A673 (cell line): ENCODE data around the gene CRTAP. TPM values are rescaled to one million over a fixed set of nuclear protein-coding genes. Genes with fewer than 3 reads are reported as not detected.

ENCODE experiments used
- BruUV-seq: library from RNA; stranded (reverse); fragments of 400-500 nt; replicated peaks from 2 replicates; lab custom pipeline; 2021; lab: Mats Ljungman, UMichigan
- CTCF ChIA-PET: fragments of 300-600 bp; sonication (Branson Sonifier 250); formaldehyde crosslinking; loops from one replicate; lab custom pipeline; 2022; ENCODE audit warnings: antibody characterized with exemption; lab: Charles Lee
- POLR2A ChIA-PET: fragments of 300-600 bp; sonication (Branson Sonifier 250); formaldehyde crosslinking; loops from one replicate; lab custom pipeline; 2022; ENCODE audit warnings: antibody characterized with exemption; ENCODE audit not compliant: low non-redundant PET; lab: Charles Lee
- DNase-seq: peaks from one replicate; pipeline ENCODE4 v3.0.0-alpha.2; 2015; ENCODE audit warnings: low spot score
- H3K27ac ChIP-seq: fragments of 200-600 bp; sonication (generic); 2 replicates; pipeline ENCODE4 v1.5.1; 2016; ENCODE audit warnings: mixed run types, low read depth, mild to moderate bottlenecking, mixed read lengths, antibody characterized with exemption, low read length; ENCODE audit not compliant: poor library complexity, severe bottlenecking
- H3K27me3 ChIP-seq: fragments of 200-600 bp; sonication (generic); replicated peaks from 2 replicates; pipeline ENCODE4 v1.6.1; 2017; ENCODE audit warnings: mixed run types, low read depth, mild to moderate bottlenecking, mixed read lengths, antibody characterized with exemption, low read length; ENCODE audit not compliant: insufficient read depth, poor library complexity
- H3K36me3 ChIP-seq: fragments of 200-600 bp; sonication (generic); 2 replicates; pipeline ENCODE4 v1.6.1; 2016; ENCODE audit warnings: mixed run types, mild to moderate bottlenecking, mixed read lengths, antibody characterized with exemption, low read length; ENCODE audit not compliant: insufficient read depth, poor library complexity, severe bottlenecking
- H3K4me1 ChIP-seq: fragments of 200-600 bp; sonication (generic); 2 replicates; pipeline ENCODE4 v1.6.1; 2017; ENCODE audit warnings: mixed run types, mild to moderate bottlenecking, mixed read lengths, antibody characterized with exemption, low read length; ENCODE audit not compliant: insufficient read depth, poor library complexity, severe bottlenecking
- H3K4me3 ChIP-seq: fragments of 200-600 bp; sonication (generic); 2 replicates; pipeline ENCODE4 v1.5.1; 2016; ENCODE audit warnings: low read depth, mixed run types, mild to moderate bottlenecking, mixed read lengths, low read length; ENCODE audit not compliant: poor library complexity, severe bottlenecking
- H3K9me3 ChIP-seq: fragments of 200-600 bp; sonication (generic); 2 replicates; pipeline ENCODE4 v1.6.1; 2016; ENCODE audit warnings: mixed run types, low read depth, mild to moderate bottlenecking, mixed read lengths, antibody characterized with exemption, low read length; ENCODE audit not compliant: poor library complexity, severe bottlenecking
- EZH2 ChIP-seq: fragments of 200-600 bp; sonication (generic); IDR thresholded peaks from 2 replicates; pipeline ENCODE4 v1.6.1; 2017; ENCODE audit warnings: borderline replicate concordance, low read depth, mild to moderate bottlenecking, mixed read lengths, antibody characterized with exemption, low read length; ENCODE audit not compliant: poor library complexity, severe bottlenecking
- intact Hi-C: fragments of 100-400 bp; cut with micrococcal nuclease; formaldehyde crosslinking; loops from one replicate; pipeline ENCODE4 v1.10.0; 2022; ENCODE audit not compliant: unreplicated experiment
- total RNA-seq: library from RNA; stranded (reverse); gene quantifications from 2 replicates; pipeline ENCODE4 v1.2.3, GENCODE V29; 2021
- TF ChIP-seq, protein P1 (sequence below): fragments of 300-800, 200-600 bp; sonication (generic); conservative IDR thresholded peaks from 2 replicates; pipeline ENCODE4 v1.5.1; 2017; ENCODE audit warnings: low read depth, mild to moderate bottlenecking, antibody characterized with exemption, low read length, moderate library complexity, mixed read lengths

Gene CRTAP
- total RNA-seq, 1 experiment from 2014 or later, result 114 TPM

DNA sequence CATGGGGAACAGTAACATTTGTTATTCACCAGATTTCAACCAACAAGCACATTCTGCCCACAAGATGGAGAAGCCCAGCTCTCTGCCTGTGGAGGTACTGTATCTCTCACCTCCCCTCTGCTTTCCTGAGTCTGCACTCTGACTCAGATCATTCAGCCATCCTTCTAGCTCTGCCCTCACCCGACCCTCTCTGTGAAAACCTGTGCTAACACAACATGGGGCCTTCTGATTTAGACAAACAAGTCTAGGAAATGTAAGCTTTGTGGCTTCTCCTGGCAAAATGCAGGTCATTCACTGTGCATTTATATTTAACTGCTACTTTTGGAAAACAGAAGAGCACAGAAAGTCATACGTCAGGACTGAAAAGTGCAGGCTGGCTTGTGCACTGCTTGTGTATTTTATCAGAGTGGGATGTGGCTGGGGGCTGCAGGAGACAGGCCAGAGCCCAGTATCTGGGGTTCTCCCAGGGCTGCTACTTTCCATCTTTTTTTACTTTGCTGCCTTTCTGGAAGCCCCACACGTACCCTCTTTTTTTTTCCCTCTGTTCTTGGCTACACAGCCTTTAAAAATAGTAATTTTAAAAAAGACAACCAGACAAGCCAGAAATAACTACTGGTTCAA lies 54.0 kb downstream of the CRTAP start:
- no TSS peak for BruUV-seq
- Histone ChIP-seq H3K4me1 (no peaks in the 10 kb centered on the region), H3K4me3 (no peak overlapping the region), H3K27me3 (no peaks in the 10 kb centered on the region), H3K36me3 (no peaks in the 10 kb centered on the region), H3K9me3 (no peaks in the 10 kb centered on the region), H3K27ac (no peak overlapping the region)
- intact Hi-C loops, result no loop called here
- ChIA-PET CTCF (no interaction called here), POLR2A (interaction anchor here (0.6 kb wide), 1 partner anchor 1093 kb away, joined by 3 read pairs; no protein-coding TSS in a partner anchor)
- no peak for DNase-seq
- TF ChIP-seq EZH2, result no peak
- TF ChIP-seq, protein P1, sequence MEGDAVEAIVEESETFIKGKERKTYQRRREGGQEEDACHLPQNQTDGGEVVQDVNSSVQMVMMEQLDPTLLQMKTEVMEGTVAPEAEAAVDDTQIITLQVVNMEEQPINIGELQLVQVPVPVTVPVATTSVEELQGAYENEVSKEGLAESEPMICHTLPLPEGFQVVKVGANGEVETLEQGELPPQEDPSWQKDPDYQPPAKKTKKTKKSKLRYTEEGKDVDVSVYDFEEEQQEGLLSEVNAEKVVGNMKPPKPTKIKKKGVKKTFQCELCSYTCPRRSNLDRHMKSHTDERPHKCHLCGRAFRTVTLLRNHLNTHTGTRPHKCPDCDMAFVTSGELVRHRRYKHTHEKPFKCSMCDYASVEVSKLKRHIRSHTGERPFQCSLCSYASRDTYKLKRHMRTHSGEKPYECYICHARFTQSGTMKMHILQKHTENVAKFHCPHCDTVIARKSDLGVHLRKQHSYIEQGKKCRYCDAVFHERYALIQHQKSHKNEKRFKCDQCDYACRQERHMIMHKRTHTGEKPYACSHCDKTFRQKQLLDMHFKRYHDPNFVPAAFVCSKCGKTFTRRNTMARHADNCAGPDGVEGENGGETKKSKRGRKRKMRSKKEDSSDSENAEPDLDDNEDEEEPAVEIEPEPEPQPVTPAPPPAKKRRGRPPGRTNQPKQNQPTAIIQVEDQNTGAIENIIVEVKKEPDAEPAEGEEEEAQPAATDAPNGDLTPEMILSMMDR, result no peak

DNA sequence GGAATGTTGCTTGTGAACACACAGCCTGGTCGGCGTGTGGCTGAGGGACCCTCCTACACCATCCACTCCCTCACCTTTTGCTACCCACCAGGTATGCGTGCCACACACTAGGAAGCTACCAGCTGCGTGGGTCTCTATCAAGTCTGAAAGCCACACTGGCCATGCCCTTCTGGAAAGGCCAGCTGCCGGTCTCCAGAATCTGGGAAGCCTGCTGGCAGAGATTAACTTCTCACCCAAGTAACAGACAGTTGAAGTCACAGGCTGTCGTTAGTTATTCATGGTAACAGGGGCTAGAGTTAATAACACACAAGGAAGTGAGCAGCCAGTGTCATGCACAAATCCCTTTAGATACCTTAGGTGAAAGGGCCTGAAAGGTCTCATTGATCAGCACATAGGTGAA lies 56.7 kb downstream of the CRTAP start:
- DNase-seq, result no peak
- POLR2A ChIA-PET, result no interaction called here
- Histone ChIP-seq H3K36me3 (no peaks in the 10 kb centered on the region), H3K4me1 (no peaks in the 10 kb centered on the region), H3K27ac (no peak overlapping the region), H3K9me3 (no peaks in the 10 kb centered on the region), H3K4me3 (no peak overlapping the region), H3K27me3 (no peaks in the 10 kb centered on the region)
- CTCF ChIA-PET, result no interaction called here
- intact Hi-C loops, result no loop called here
- no TSS peak for BruUV-seq
- TF ChIP-seq, protein P1, result no peak
- no peak for TF ChIP-seq EZH2

DNA sequence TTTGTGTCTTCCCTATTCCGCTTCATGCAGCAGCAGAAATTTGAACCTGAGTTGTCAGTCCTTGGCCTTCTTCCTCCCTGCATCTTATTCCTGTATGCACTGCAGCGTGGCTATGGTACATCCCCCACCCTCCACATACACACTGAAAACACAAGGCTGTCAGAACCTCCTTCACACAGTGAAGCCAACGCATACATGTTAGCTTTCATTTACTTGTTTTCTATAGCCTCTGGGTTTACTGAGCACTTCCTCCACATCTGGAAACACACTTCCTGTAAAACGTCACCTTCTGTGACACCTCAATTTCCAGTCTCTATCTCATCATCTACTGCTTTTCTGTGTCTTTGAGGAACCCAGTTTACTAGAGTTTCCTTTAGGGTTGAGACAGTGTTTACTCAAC lies 57.8 kb downstream of the CRTAP start:
- no peak for TF ChIP-seq EZH2
- TF ChIP-seq, protein P1, result no peak
- POLR2A ChIA-PET, result no interaction called here
- Histone ChIP-seq H3K27ac (no peak overlapping the region), H3K4me1 (no peaks in the 10 kb centered on the region), H3K9me3 (no peaks in the 10 kb centered on the region), H3K27me3 (no peaks in the 10 kb centered on the region), H3K36me3 (no peaks in the 10 kb centered on the region), H3K4me3 (no peak overlapping the region)
- intact Hi-C loops, result no loop called here
- no TSS peak for BruUV-seq
- DNase-seq, result no peak
- CTCF ChIA-PET, result interaction anchor here (0.5 kb wide), 1 partner anchor 97 kb away, joined by 3 read pairs; no protein-coding TSS in a partner anchor
